GM12878 (cell line): ENCODE data around the gene SULT1A1. TPM values are rescaled to one million over a fixed set of nuclear protein-coding genes. Genes with fewer than 3 reads are reported as not detected.
"Not testable (repeated sequence)": the region's sequence is repeated elsewhere in the genome, so short reads cannot be mapped to it uniquely, and the experiment has no call there.

Source experiments
- ATAC-seq: fragments of 200-7000 bp; cut with Tn5 transposase; 3 replicates; pipeline ENCODE4 v1.9.1; 2020; ENCODE audit warnings: mild to moderate bottlenecking, moderate library complexity
- BruUV-seq: library from RNA; stranded (reverse); fragments of 400-500 nt; replicated peaks from 2 replicates; lab custom pipeline; 2021; lab: Mats Ljungman, UMichigan
- CTCF ChIA-PET: fragments of 300-600 bp; sonication (Branson Sonifier 250); formaldehyde crosslinking; extraction: SDS; loops from one replicate; lab custom pipeline; 2021; ENCODE audit warnings: inconsistent platforms; lab: Yijun Ruan, JAX
- POLR2A ChIA-PET: fragments of 350-600 bp; formaldehyde crosslinking; extraction: SDS; loops from one replicate; lab custom pipeline; 2021; ENCODE audit warnings: inconsistent platforms; lab: Charles Lee
- RAD21 ChIA-PET: fragments of 300-600 bp; sonication (Branson Sonifier 250); formaldehyde crosslinking; loops from one replicate; lab custom pipeline; 2023; ENCODE audit warnings: antibody characterized with exemption; ENCODE audit not compliant: unreplicated experiment; lab: Charles Lee
- SMC1A ChIA-PET: fragments of 300-600 bp; sonication (Branson Sonifier 250); formaldehyde crosslinking; loops from one replicate; lab custom pipeline; 2023; ENCODE audit not compliant: unreplicated experiment, uncharacterized antibody; lab: Charles Lee
- DNase-seq: peaks from one replicate; pipeline ENCODE4 v3.0.0-alpha.2; 2011; ENCODE audit warnings: low read depth, low spot score
- FAIRE-seq: peaks from 3 replicates; lab custom pipeline; 2011; peaks lifted over from hg19 to GRCh38; lab: Jason Lieb, UNC
- H2AFZ ChIP-seq: 2 replicates; pipeline ENCODE4 v1.6.0; 2011; ENCODE audit warnings: low read depth, low read length, control low read depth; ENCODE audit not compliant: control insufficient read depth
- H3K27ac ChIP-seq: 2 replicates; pipeline ENCODE4 v1.5.1; 2011; ENCODE audit warnings: control low read depth; ENCODE audit not compliant: control insufficient read depth, insufficient read depth
- H3K27me3 ChIP-seq, 2 experiments: replicated peaks in 1 of 2; 2 replicates each; pipeline versions ENCODE4 v1.6.0 to v1.6.1; 2011; ENCODE audit warnings: low read length in 1 of 2; ENCODE audit not compliant: control insufficient read depth in 2 of 2, insufficient read depth in 2 of 2
- H3K36me3 ChIP-seq, 2 experiments: 2 replicates each; pipeline ENCODE4 v1.5.1; 2011; ENCODE audit warnings: low read length in 1 of 2; ENCODE audit not compliant: control insufficient read depth in 2 of 2, insufficient read depth in 2 of 2
- H3K4me1 ChIP-seq: 2 replicates; pipeline ENCODE4 v1.6.1; 2011; ENCODE audit warnings: mild to moderate bottlenecking, low read length, moderate library complexity, mixed read lengths; ENCODE audit not compliant: control insufficient read depth, insufficient read depth
- H3K4me2 ChIP-seq: 2 replicates; pipeline ENCODE4 v1.6.0; 2011; ENCODE audit warnings: control low read depth; ENCODE audit not compliant: control insufficient read depth, insufficient read depth
- H3K4me3 ChIP-seq: fragments of 200-600 bp; sonication (generic); 2 replicates; pipeline ENCODE4 v1.5.1; 2016
- H3K79me2 ChIP-seq: 2 replicates; pipeline ENCODE4 v1.6.0; 2011; ENCODE audit warnings: low read length; ENCODE audit not compliant: control insufficient read depth, insufficient read depth
- H3K9ac ChIP-seq: 2 replicates; pipeline ENCODE4 v1.8.0; 2011; ENCODE audit warnings: low read length, control low read depth, mixed read lengths; ENCODE audit not compliant: control insufficient read depth, insufficient read depth
- H3K9me3 ChIP-seq: replicated peaks from 3 replicates; pipeline ENCODE4 v1.5.1; 2011; ENCODE audit warnings: mild to moderate bottlenecking, low read length; ENCODE audit not compliant: control insufficient read depth, insufficient read depth
- H4K20me1 ChIP-seq: 2 replicates; pipeline ENCODE4 v1.6.0; 2011; ENCODE audit not compliant: control insufficient read depth, insufficient read depth
- BCLAF1 ChIP-seq: fragments of 450-650 bp; IDR thresholded peaks from 2 replicates; pipeline ENCODE4 v1.6.1; 2017; ENCODE audit warnings: antibody characterized with exemption, mild to moderate bottlenecking, moderate library complexity
- IRF4 ChIP-seq: IDR thresholded peaks from 2 replicates; pipeline ENCODE4 v1.6.1; 2011; ENCODE audit warnings: low read depth, low read length
- JUNB ChIP-seq: IDR thresholded peaks from 2 replicates; pipeline ENCODE4 v1.6.1; 2016; ENCODE audit warnings: antibody characterized with exemption, mild to moderate bottlenecking
- PKNOX1 ChIP-seq: fragments of 450-650 bp; IDR thresholded peaks from 2 replicates; pipeline ENCODE4 v1.6.1; 2016; ENCODE audit warnings: mild to moderate bottlenecking
- RUNX3 ChIP-seq: IDR thresholded peaks from 2 replicates; pipeline ENCODE4 v1.6.1; 2012; ENCODE audit warnings: low read length, inconsistent platforms
- SKIL ChIP-seq: fragments of 450-650 bp; IDR thresholded peaks from 2 replicates; pipeline ENCODE4 v1.6.1; 2017; ENCODE audit warnings: mild to moderate bottlenecking, low read depth, inconsistent platforms; ENCODE audit not compliant: poor library complexity, severe bottlenecking
- SPI1 ChIP-seq: IDR thresholded peaks from 2 replicates; pipeline ENCODE4 v1.6.1; 2011; ENCODE audit warnings: low read depth, mild to moderate bottlenecking, low read length, moderate library complexity, borderline replicate concordance; ENCODE audit not compliant: insufficient read depth
- ZBTB33 ChIP-seq: fragments of 450-650 bp; IDR thresholded peaks from 2 replicates; pipeline ENCODE4 v1.6.1; 2017; ENCODE audit warnings: mild to moderate bottlenecking
- WGBS: methylation state at CpG from one replicate; pipeline ENCODE4 v1.1.6; 2016; ENCODE audit warnings: low lambda C conversion rate; ENCODE audit not compliant: insufficient replicate concordance, insufficient coverage; ENCODE audit errors: missing lambda C conversion rate; 5-methylcytosine and 5-hydroxymethylcytosine counted together
- in situ Hi-C: fragments of 300-500 bp; cut with MboI; formaldehyde crosslinking; loops from 9 replicates; pipeline ENCODE4 v1.14.3; 2018; ENCODE audit warnings: mixed read lengths
- intact Hi-C: fragments of 100-400 bp; cut with micrococcal nuclease; formaldehyde crosslinking; loops from one replicate; pipeline ENCODE4 v1.14.2; 2022; ENCODE audit not compliant: unreplicated experiment
- polyA plus RNA-seq, 11 experiments: library from polyadenylated mRNA; depleted of rRNA in 4 of 11; unstranded in 6 of 11; stranded (reverse) in 5 of 11; fragments of >200 nt; fragmentation: Nextera tagmentation in 4 of 11; fragmentation: Illumina TruSeq in 1 of 11; extraction: Ambion mirVana in 4 of 11; extraction: Trizol in 1 of 11; gene quantifications; 1 replicate in 1 of 11; 2 replicates in 10 of 11; pipeline versions ENCODE4 v1.2.1 to v1.2.3, GENCODE V29; 2011 to 2016; ENCODE audit warnings: inconsistent platforms in 2 of 11, missing spikeins in 2 of 11, low read depth in 1 of 11
- total RNA-seq, 4 experiments: library from RNA; depleted of rRNA in 3 of 4; stranded (reverse); fragments of >200 nt in 3 of 4; fragmentation: Illumina TruSeq in 1 of 4; extraction: Trizol in 1 of 4; gene quantifications; 2 replicates each; pipeline versions ENCODE4 v1.2.1 to v1.2.3, GENCODE V29; 2013 to 2021

Gene SULT1A1
- total and polyA plus RNA-seq, 10 of the 15 experiments (the other 5 are each of a cell fraction or from before 2014, with no cell fraction given) = 0.03 to 1.5 (median 0.76) TPM; not detected in 1

- TF ChIP-seq BCLAF1 (no peak), ZBTB33 (no peak), PKNOX1 (no peak)
Measured at GRCh38 chr16:28609631-28610594, at the start of gene SULT1A1 (continued).

- DNase-seq, SMC1A ChIA-PET, H3K27me3 ChIP-seq, H3K27ac ChIP-seq, H3K79me2 ChIP-seq, POLR2A ChIA-PET, in situ Hi-C loops, BruUV-seq, ATAC-seq, H2AFZ ChIP-seq, RAD21 ChIA-PET, H3K4me1 ChIP-seq, H3K4me3 ChIP-seq, H4K20me1 ChIP-seq, FAIRE-seq, H3K9ac ChIP-seq, H3K36me3 ChIP-seq, intact Hi-C loops, CTCF ChIA-PET, H3K9me3 ChIP-seq: not testable (repeated sequence)
- TF ChIP-seq SKIL (peak; percentile 55), SPI1 (peak; percentile 40; the same call in 1 of the 2 replicates), IRF4 (peak; percentile 60; the same call in 1 of the 2 replicates), RUNX3 (peak; percentile 46), JUNB (0 out of 2 replicates have a peak, but pooled peaks have one; percentile 41)
- H3K4me2 ChIP-seq = peak overlapping the region; percentile 61; the same call in 1 of the 2 replicates
- WGBS = 0% methylated on average over 2 of the region's 2 CpGs
Measured at GRCh38 chr16:28639959-28640358, 30.1 kb upstream of the SULT1A1 start.
